Measurements from ENCODE around the gene MORN5.

MORN5 gene

GRCh38 chr9:122121391-122121790 lies 38.3 kb upstream of the MORN5 start:
- TF ChIP-seq CTCF (IDR thresholded peaks at IDR 0.05; ENCODE audit: low read depth, low read length): no peak
- no peak overlapping the region for H3K4me3 ChIP-seq (ENCODE audit: low read depth, low read length)

- no peak overlapping the region for H3K4me3 ChIP-seq (ENCODE audit: low read depth, low read length)
- no peak for TF ChIP-seq CTCF (IDR thresholded peaks at IDR 0.05; ENCODE audit: low read depth, low read length)
These were observed 37.8 kb upstream of the MORN5 start for GRCh38 chr9:122121931-122122330.

GRCh38 chr9:122122468-122122867 lies 37.2 kb upstream of the MORN5 start:
- TF ChIP-seq CTCF (IDR thresholded peaks at IDR 0.05; ENCODE audit: low read depth, low read length): no peak
- no peak overlapping the region for H3K4me3 ChIP-seq (ENCODE audit: low read depth, low read length)

GRCh38 chr9:122122903-122123632 lies 36.6 kb upstream of the MORN5 start:
- no peak overlapping the region for H3K4me3 ChIP-seq (ENCODE audit: low read depth, low read length)
- peak; percentile 99 for TF ChIP-seq CTCF (IDR thresholded peaks at IDR 0.05; ENCODE audit: low read depth, low read length)

- no peak for TF ChIP-seq CTCF (IDR thresholded peaks at IDR 0.05; ENCODE audit: low read depth, low read length)
- no peak overlapping the region for H3K4me3 ChIP-seq (ENCODE audit: low read depth, low read length)
These were observed 35.7 kb upstream of the MORN5 start for GRCh38 chr9:122124048-122124447.

GRCh38 chr9:122124528-122124927 lies 35.2 kb upstream of the MORN5 start:
- H3K4me3 ChIP-seq (ENCODE audit: low read depth, low read length): no peak overlapping the region
- TF ChIP-seq CTCF (IDR thresholded peaks at IDR 0.05; ENCODE audit: low read depth, low read length): no peak

GRCh38 chr9:122125158-122125508 lies 34.6 kb upstream of the MORN5 start:
- no peak overlapping the region for H3K4me3 ChIP-seq (ENCODE audit: low read depth, low read length)
- TF ChIP-seq CTCF (IDR thresholded peaks at IDR 0.05; ENCODE audit: low read depth, low read length): peak; percentile 93

Measured in WI38 (cell line).